ENCODE measurements around the gene SMPDL3A.

The SMPDL3A gene

GRCh38 chr6:122775975-122776374, 13.1 kb upstream of the SMPDL3A start:
- no peak for DNase-seq

- no peak for DNase-seq
Measured at GRCh38 chr6:122778302-122778701, 10.8 kb upstream of the SMPDL3A start.

DNA sequence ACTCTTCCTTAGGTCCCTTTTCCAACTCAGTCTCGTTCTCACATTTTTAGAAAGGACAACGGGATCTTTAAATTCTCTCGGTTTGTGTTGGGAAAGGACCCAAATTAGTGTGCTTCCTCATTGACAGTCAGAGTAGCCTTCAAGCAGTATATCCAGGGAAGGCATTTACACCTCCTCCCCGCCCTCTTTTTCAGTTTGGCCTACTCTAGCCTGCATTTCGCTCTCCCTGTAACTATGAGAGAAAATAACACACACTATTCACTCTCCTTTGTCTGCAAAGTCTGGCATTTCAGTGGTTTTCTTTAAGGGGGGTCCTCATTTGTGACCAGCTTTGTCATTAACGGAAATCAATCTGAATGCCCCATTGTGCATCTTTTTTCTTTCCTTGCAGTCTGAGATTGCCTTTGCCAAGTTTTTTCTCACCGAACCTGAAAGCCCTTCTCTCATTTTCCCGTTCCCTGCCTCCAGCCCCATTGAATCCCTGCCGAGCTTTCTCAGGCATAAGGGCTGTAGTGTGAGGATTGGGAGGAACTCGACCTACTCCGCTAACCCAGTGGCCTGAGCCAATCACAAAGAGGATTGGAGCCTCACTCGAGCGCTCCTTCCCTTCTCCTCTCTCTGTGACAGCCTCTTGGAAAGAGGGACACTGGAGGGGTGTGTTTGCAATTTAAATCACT, 9.9 kb upstream of the SMPDL3A start:
- peak in 50 of 56 donors; percentile 8 to 82 (median 42) for DNase-seq

DNA sequence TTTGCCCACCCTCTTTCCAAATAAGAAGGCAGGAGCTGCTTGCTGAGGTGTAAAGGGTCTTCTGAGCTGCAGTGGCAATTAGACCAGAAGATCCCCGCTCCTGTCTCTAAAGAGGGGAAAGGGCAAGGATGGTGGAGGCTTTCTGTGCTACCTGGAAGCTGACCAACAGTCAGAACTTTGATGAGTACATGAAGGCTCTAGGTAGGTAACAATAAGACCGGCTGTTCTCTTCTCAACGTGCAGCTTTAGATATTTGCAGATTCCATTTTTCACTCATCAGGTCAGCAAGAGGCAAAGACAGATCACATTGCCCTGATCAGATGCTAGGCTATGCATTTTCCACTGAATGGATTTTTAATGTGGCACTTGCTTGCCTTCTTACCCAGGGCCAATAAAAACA, 9.4 kb upstream of the SMPDL3A start, which contains the start of gene FABP7:
Gene FABP7 (plus strand): TSS at position 50 of the 400 bp plus-strand sequence. CDS start 79 bp downstream, at position 129.
- DNase-seq, result peak in 1 of 56 donors; percentile 39

GRCh38 chr6:122780114-122780513, 8.9 kb upstream of the SMPDL3A start:
- DNase-seq, result no peak

- DNase-seq, result peak in 1 of 56 donors; percentile 3
Measured at GRCh38 chr6:122781716-122782115, 7.3 kb upstream of the SMPDL3A start.

- DNase-seq, result no peak
Measured at GRCh38 chr6:122783401-122783800, 5.7 kb upstream of the SMPDL3A start.

DNA sequence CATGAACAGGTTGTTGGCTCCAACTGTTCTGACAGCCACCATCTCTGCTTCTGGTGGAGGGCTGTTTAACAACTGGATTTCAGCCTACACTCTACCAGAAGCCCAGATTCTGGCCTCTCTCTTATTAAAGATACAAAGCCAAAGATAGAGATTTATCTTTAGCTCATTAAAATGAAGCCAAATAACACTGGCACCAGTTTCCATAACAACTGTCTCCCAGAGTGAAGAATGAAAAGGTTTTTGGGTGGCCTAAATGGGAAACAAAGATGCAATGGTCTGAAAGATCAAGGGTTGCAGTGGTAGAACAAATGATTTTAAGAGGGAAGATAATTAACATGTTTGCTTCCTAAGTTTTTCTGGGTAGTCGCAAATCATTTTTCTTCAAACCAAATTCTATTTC, 3.2 kb upstream of the SMPDL3A start:
- no peak for DNase-seq

DNA sequence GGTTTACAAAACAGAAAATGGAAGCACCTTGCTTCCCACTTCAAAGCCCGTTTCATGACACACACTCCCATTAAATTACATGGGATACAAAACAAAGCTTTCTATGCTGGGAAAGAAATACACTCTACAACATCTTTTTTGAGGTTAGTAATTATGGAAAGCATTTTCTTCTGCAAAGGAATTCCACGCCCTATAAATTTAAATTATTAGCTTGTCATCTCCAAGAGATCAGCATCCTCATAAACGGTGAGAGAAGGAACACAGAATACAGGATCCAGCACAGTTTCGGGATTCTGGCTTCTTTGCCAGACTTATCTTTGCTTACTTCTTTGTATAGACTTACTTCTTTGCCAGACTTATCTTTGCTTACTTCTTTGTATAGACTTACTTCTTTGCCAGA, 1.3 kb upstream of the SMPDL3A start:
- DNase-seq, result no peak

DNA sequence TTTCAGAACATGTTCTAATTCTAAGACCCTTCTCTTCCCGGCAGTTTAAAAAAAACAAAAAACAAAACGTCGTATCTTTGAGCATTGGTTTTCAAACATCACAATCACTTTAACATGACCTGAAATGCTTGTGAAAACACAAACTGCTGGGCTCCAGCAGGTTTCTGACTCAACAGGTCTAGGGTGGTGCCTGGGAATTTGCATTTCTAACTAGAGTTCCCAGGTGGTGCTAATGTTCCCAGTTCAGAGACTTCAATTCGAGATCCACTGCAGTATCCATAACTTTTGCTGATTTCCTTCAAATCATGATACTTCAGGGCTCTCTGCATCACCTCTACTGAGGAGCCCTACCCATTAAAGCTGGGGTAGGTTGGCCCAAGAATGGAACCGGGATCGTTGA, 850 bp upstream of the SMPDL3A start:
- no peak for DNase-seq

GRCh38 chr6:122788663-122789181, 336 bp upstream of the SMPDL3A start:
- no peak for DNase-seq

DNA sequence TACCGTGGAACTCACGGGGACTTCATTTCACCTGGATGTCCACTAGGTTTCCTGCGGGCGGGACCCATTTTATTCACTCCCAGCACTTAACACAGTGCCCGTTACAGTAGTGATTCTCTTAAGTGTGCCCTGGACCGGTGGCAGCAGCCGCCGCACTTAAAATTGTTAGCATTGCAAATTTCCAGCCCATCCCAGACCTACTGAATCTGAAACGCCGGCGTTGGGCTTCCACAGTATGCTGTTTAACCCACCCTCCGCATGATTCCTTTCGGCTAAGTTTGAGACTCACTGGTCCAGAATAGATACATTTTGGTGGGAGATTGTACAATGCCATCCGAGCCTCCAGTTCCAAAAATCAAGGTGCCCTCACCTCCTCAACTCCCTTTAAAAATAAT, 967 bp downstream of the SMPDL3A start:
- DNase-seq, result peak in 10 of 56 donors; percentile 32 to 79 (median 54)

DNA sequence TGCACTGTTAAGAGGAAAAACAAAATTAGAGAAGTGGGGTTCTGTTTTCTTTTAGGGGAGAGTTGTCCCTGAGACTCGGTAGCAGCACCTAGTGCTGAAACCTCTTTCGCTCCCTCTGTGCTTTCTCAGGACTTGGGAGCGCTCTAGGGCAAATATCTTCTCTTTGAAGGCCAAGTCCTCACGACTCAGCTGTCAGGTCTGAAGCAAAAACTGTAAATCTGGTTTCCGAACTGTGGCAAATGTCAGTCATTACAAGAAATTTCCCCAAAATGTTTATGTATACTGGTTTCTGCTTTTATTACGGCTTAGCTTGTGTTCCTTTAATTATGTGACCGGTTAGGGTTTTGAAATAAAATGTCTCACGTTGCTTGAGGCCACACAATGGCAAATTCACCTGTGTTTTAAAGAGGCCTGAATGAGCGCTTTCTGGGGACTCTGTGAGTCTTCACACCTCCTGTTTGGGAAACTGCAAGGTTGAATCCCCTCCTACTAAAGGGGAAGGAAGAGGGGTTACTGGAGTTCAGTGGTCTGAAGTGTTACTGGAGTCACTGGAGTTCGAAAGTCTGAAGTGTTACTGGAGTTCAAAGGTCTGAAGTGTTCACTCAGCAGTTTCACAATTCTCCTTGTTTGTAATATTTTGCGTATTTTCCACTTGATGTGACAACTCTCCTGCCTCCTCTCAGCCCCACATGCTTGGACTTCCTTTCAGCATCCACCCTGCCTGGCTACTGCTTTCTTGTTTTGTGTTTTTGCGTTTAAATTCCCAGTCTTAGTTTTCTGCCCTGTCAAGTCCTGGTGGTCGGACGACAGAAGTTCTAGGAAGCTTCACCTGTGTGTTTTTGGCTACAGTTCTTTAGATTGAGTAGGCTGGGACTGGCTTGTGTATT, 1.6 kb downstream of the SMPDL3A start:
- no peak for DNase-seq

- DNase-seq, result no peak
Measured at GRCh38 chr6:122791310-122791679, 2.2 kb downstream of the SMPDL3A start.

GRCh38 chr6:122792766-122793165, 3.7 kb downstream of the SMPDL3A start:
- DNase-seq, result no peak

GRCh38 chr6:122797537-122797936, 8.5 kb downstream of the SMPDL3A start:
- DNase-seq, result no peak

GRCh38 chr6:122798099-122798641, 9.1 kb downstream of the SMPDL3A start:
- DNase-seq, result peak in 22 of 56 donors; percentile 6 to 58 (median 28)

DNA sequence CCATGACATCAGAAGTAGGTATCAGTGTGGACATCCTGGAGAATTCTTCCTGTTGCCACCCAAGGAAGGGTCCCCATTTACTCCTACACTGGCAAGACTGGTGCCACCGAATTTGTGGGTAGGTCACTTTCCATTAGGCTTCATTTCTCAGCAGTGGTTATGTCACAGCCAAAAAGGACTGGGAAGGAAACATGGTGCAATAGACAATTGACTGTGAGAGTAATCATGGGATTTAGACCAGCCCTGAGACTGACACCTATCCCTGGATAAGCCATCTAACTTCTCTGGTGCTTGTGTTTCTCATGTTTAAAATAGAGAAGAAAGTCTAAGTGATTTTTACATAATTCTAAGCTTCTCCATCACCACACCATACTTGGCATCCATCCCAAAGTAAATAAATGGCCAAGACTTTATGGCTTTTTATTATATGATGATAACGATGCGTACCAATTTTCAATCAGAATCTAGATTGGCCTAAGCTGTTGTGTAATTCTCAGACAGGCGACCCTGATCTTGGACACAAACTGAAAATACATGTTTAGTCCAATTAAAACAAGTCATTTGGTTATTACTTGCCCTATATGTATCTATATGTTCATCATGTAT, 10.2 kb downstream of the SMPDL3A start:
- DNase-seq, result no peak

GRCh38 chr6:122799916-122800686, 11.0 kb downstream of the SMPDL3A start:
- DNase-seq, result no peak

DNA sequence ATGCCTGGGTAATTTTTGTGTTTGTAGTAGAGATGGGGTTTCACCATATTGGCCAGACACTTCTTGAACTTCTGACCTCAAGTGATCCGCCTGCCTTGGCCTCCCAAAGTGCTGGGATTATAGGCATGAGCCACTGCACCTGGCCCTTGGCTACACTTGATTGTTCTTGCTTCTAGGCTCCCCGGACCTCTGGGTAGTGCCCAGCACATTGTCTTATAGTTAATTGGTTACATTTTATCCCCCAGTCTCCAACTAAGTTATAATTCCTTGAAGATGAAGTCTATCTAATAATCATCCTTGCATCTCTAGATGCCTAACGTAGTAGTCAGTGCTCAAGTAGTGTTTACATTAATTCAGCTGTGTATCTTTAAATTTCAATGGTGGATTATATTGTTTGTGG, 11.8 kb downstream of the SMPDL3A start:
- no peak for DNase-seq

DNA sequence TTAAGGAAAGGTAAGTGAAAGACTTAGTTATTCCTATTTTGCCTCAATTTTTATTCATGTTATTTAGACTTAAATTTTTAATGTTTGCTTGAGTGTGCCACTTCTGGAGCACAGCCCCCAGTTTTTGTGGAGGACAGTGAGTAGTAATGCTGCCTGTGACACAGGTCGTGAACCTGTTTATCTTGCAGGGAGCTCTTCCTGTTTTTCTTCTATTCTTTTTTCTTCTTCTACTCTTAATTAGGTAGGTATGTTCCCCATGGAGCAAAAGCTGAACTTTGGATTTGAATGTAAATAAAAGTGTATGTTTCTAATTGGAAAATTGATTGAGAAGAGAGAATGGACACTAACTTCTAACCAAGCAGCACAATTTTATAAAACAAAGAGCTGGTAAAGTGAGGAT, 12.3 kb downstream of the SMPDL3A start:
- no peak for DNase-seq

Measured in nucleus accumbens (tissue), 56 donors.